ENCODE data around the gene SLC19A1. TPM values are rescaled to one million over a fixed set of nuclear protein-coding genes. Genes with fewer than 3 reads are reported as not detected.

The SLC19A1 gene
- total and polyA plus RNA-seq, 2 donors (not counting 1 experiment from before 2014, with no cell fraction given): 1.7 to 2.1 TPM

DNA sequence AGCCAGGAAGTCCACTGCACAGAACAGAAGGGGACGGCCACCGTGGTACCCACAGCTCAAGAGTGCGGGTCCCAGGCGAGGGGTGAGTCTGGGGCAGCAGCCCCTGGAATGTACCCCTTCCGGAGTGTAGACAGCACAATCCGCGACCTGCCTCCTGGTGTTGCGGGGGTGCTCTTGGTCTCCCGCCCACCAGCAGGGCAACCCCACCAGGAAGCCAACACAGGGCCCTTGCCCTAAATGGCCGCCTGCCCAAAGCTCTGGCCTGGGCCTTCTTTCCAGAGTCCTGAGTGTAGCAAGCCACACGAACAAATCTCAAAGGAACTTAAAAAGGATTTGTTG is 1.1 kb upstream of the SLC19A1 start:
- no peaks in the 10 kb centered on the region for H3K9me3 ChIP-seq (ENCODE audit: control insufficient read depth, insufficient read depth, low read depth, low read length)
- H3K79me2 ChIP-seq (ENCODE audit: control insufficient read depth, insufficient read depth, low read length): no peaks in the 10 kb centered on the region
- peaks cover 3% of the 10 kb centered on the region for H3K27me3 ChIP-seq (ENCODE audit: control insufficient read depth, insufficient read depth, low read length)
- no peak overlapping the region for H3K27ac ChIP-seq (ENCODE audit: insufficient read depth, low read length)
- no peak overlapping the region for H3K4me2 ChIP-seq (ENCODE audit: extremely low read depth, insufficient read depth, low read length)
- DNase-seq (ENCODE audit: low read depth in 2 of 2): no peak
- H4K20me1 ChIP-seq (ENCODE audit: control insufficient read depth, extremely low read depth, insufficient read depth, low read length): no peaks in the 10 kb centered on the region
- TF ChIP-seq EZH2 (IDR thresholded peaks at IDR 0.05; ENCODE audit: low read length, missing control alignments) (no peak), CTCF (conservative IDR thresholded peaks at IDR 0.05 in 1 of 2, IDR thresholded peaks at IDR 0.05 in 1 of 2; ENCODE audit: low read depth in 1 of 2, low read length in 2 of 2) (no peak)
- no peaks in the 10 kb centered on the region for H3K36me3 ChIP-seq (ENCODE audit: control insufficient read depth, insufficient read depth, low read length)
- H2AFZ ChIP-seq (ENCODE audit: low read length): no peak overlapping the region
- H3K4me1 ChIP-seq (ENCODE audit: control insufficient read depth, extremely low read depth, insufficient read depth, low read length): no peaks in the 10 kb centered on the region
- H3K9ac ChIP-seq (ENCODE audit: insufficient read depth, low read length): no peak overlapping the region
- no peak overlapping the region for H3K4me3 ChIP-seq (replicated peaks in 1 of 4; ENCODE audit: control extremely low read depth in 1 of 4, insufficient read depth in 1 of 4, low read depth in 3 of 4, low read length in 4 of 4)

DNA sequence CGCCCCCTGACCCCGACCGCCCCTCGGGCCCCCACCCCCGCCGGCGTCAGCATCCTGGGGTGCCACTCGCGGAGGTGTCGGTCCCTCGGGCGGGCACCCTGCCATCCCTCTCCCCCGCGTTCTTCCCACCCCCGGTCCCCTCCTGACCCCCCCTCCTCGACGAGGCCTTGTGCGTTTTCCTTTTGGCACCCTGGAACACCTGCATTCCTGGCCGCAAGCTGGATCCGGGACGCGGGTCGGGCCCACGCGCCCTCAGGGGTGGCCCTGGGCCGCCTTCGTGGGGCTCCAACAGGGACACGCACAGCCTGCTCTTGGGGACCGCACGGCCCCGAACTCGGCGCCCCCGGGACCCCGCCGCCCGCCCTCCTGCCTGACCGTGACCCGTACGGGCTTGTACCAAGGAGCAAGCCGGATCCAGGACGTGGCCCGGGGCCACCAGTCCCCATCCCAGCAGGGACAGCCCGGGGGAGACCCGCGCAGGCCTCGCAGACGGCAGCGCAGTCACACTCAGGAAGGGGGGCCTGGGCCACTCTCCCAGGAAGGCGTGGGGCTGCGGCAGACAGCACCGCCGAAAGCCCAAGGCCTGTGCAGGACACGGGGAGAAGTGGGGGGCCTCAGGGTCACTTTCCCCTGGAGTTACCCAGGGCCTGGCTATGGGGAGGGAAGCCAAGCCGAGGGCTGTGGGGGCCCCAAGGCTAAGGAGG is 579 bp upstream of the SLC19A1 start:
- no peak overlapping the region for H3K4me2 ChIP-seq (ENCODE audit: extremely low read depth, insufficient read depth, low read length)
- peak overlapping the region in 1 of 4 experiments; percentile 56 for H3K4me3 ChIP-seq (replicated peaks in 1 of 4; ENCODE audit: control extremely low read depth in 1 of 4, insufficient read depth in 1 of 4, low read depth in 3 of 4, low read length in 4 of 4)
- no peaks in the 10 kb centered on the region for H4K20me1 ChIP-seq (ENCODE audit: control insufficient read depth, extremely low read depth, insufficient read depth, low read length)
- H3K27me3 ChIP-seq (ENCODE audit: control insufficient read depth, insufficient read depth, low read length): peaks cover 3% of the 10 kb centered on the region
- no peaks in the 10 kb centered on the region for H3K79me2 ChIP-seq (ENCODE audit: control insufficient read depth, insufficient read depth, low read length)
- H3K27ac ChIP-seq (ENCODE audit: insufficient read depth, low read length): no peak overlapping the region
- TF ChIP-seq EZH2 (IDR thresholded peaks at IDR 0.05; ENCODE audit: low read length, missing control alignments) (no peak), CTCF (conservative IDR thresholded peaks at IDR 0.05 in 1 of 2, IDR thresholded peaks at IDR 0.05 in 1 of 2; ENCODE audit: low read depth in 1 of 2, low read length in 2 of 2) (no peak)
- no peaks in the 10 kb centered on the region for H3K36me3 ChIP-seq (ENCODE audit: control insufficient read depth, insufficient read depth, low read length)
- H3K9me3 ChIP-seq (ENCODE audit: control insufficient read depth, insufficient read depth, low read depth, low read length): no peaks in the 10 kb centered on the region
- DNase-seq (ENCODE audit: low read depth in 2 of 2): no peak
- no peaks in the 10 kb centered on the region for H3K4me1 ChIP-seq (ENCODE audit: control insufficient read depth, extremely low read depth, insufficient read depth, low read length)
- no peak overlapping the region for H2AFZ ChIP-seq (ENCODE audit: low read length)
- peak overlapping the region; percentile 2 for H3K9ac ChIP-seq (ENCODE audit: insufficient read depth, low read length)

GRCh38 chr21:45541221-45542039 is 810 bp downstream of the SLC19A1 start:
- Histone ChIP-seq H3K9me3 (ENCODE audit: control insufficient read depth, insufficient read depth, low read depth, low read length) (no peaks in the 10 kb centered on the region), H3K4me3 (replicated peaks in 1 of 4; ENCODE audit: control extremely low read depth in 1 of 4, insufficient read depth in 1 of 4, low read depth in 3 of 4, low read length in 4 of 4) (peak overlapping the region; percentile 20 to 58 (median 40)), H3K27me3 (ENCODE audit: control insufficient read depth, insufficient read depth, low read length) (no peaks in the 10 kb centered on the region), H2AFZ (ENCODE audit: low read length) (peak overlapping the region; percentile 45), H3K36me3 (ENCODE audit: control insufficient read depth, insufficient read depth, low read length) (no peaks in the 10 kb centered on the region), H3K4me1 (ENCODE audit: control insufficient read depth, extremely low read depth, insufficient read depth, low read length) (no peaks in the 10 kb centered on the region), H3K27ac (ENCODE audit: insufficient read depth, low read length) (no peak overlapping the region), H3K79me2 (ENCODE audit: control insufficient read depth, insufficient read depth, low read length) (no peaks in the 10 kb centered on the region), H3K4me2 (ENCODE audit: extremely low read depth, insufficient read depth, low read length) (peak overlapping the region; percentile 49), H4K20me1 (ENCODE audit: control insufficient read depth, extremely low read depth, insufficient read depth, low read length) (no peaks in the 10 kb centered on the region), H3K9ac (ENCODE audit: insufficient read depth, low read length) (no peak overlapping the region)
- peak; percentile 49 to 55 for DNase-seq (ENCODE audit: low read depth in 2 of 2)
- TF ChIP-seq EZH2 (IDR thresholded peaks at IDR 0.05; ENCODE audit: low read length, missing control alignments): no peak
- no peak for TF ChIP-seq CTCF (conservative IDR thresholded peaks at IDR 0.05 in 1 of 2, IDR thresholded peaks at IDR 0.05 in 1 of 2; ENCODE audit: low read depth in 1 of 2, low read length in 2 of 2)
